ENCODE measurements around the gene SLC9A8.

DNA sequence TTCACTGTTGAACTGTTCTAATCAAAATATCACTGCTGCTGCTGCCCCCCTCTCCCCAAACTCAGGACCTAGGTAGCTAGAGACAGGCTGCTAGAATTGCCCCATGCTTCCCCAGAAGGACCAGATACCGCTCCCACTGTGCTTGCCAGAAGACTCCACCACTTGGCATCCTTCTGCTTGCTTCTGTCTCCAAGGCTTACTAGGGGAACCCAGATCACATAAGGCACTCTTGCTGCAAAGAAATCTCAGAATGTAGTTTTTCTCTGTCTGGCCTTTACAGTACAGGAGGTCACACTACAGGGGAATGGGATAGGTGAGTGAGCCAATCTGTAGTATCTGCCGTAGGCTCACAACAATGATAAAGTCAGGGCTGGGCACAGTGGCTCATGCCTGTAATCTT, 21.5 kb upstream of the SLC9A8 start:
- TF ChIP-seq, protein P1, sequence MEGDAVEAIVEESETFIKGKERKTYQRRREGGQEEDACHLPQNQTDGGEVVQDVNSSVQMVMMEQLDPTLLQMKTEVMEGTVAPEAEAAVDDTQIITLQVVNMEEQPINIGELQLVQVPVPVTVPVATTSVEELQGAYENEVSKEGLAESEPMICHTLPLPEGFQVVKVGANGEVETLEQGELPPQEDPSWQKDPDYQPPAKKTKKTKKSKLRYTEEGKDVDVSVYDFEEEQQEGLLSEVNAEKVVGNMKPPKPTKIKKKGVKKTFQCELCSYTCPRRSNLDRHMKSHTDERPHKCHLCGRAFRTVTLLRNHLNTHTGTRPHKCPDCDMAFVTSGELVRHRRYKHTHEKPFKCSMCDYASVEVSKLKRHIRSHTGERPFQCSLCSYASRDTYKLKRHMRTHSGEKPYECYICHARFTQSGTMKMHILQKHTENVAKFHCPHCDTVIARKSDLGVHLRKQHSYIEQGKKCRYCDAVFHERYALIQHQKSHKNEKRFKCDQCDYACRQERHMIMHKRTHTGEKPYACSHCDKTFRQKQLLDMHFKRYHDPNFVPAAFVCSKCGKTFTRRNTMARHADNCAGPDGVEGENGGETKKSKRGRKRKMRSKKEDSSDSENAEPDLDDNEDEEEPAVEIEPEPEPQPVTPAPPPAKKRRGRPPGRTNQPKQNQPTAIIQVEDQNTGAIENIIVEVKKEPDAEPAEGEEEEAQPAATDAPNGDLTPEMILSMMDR (conservative IDR thresholded peaks at IDR 0.05; ENCODE audit: low read depth, low read length) = no peak
- no peak for TF ChIP-seq POLR2A (IDR thresholded peaks at IDR 0.05; ENCODE audit: low read depth, low read length)
- no peak for TF ChIP-seq NFE2L2 (IDR thresholded peaks at IDR 0.05; ENCODE audit: low read depth, low read length)
- no peak for TF ChIP-seq CEBPB (IDR thresholded peaks at IDR 0.05; ENCODE audit: low read depth, low read length)
- TF ChIP-seq MXI1 (IDR thresholded peaks at IDR 0.05; ENCODE audit: borderline replicate concordance, low read depth, low read length) = no peak
- TF ChIP-seq RAD21 (IDR thresholded peaks at IDR 0.05; ENCODE audit: low read length) = no peak
- no peak for TF ChIP-seq MAFK (IDR thresholded peaks at IDR 0.05; ENCODE audit: low read depth, low read length)
- no peak for TF ChIP-seq RFX5 (IDR thresholded peaks at IDR 0.05; ENCODE audit: low read depth, low read length)
- TF ChIP-seq RCOR1 (IDR thresholded peaks at IDR 0.05; ENCODE audit: insufficient replicate concordance, low read length) = no peak
- TF ChIP-seq MAZ (IDR thresholded peaks at IDR 0.05; ENCODE audit: borderline replicate concordance, low read depth, low read length) = no peak
- TF ChIP-seq, protein P2, sequence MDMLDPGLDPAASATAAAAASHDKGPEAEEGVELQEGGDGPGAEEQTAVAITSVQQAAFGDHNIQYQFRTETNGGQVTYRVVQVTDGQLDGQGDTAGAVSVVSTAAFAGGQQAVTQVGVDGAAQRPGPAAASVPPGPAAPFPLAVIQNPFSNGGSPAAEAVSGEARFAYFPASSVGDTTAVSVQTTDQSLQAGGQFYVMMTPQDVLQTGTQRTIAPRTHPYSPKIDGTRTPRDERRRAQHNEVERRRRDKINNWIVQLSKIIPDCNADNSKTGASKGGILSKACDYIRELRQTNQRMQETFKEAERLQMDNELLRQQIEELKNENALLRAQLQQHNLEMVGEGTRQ (IDR thresholded peaks at IDR 0.05; ENCODE audit: low read depth, low read length) = no peak
- TF ChIP-seq SMC3 (IDR thresholded peaks at IDR 0.05; ENCODE audit: low read depth, low read length) = no peak
- TF ChIP-seq FOS (IDR thresholded peaks at IDR 0.05; ENCODE audit: low read depth, low read length) = no peak
